Mucosa of descending colon (tissue), 3 donors: ENCODE data around the gene MBOAT7. TPM values are rescaled to one million over a fixed set of nuclear protein-coding genes. Genes with fewer than 3 reads are reported as not detected.
"Not testable (repeated sequence)": the region's sequence is repeated elsewhere in the genome, so short reads cannot be mapped to it uniquely, and the experiment has no call there.

ENCODE experiments used
- ATAC-seq: fragments of 200-7000 bp; cut with Tn5 transposase; one replicate; pipeline ENCODE4 v1.9.1; 2020; ENCODE audit warnings: mild to moderate bottlenecking, moderate library complexity
- DNase-seq, 3 donors: peaks; one replicate each; pipeline ENCODE4 v3.0.0-alpha.2; 2020
- H3K36me3 ChIP-seq: fragments of 200-600 bp; one replicate; pipeline ENCODE4 v1.8.0; 2021; ENCODE audit warnings: low read depth, mild to moderate bottlenecking
- H3K4me1 ChIP-seq: fragments of 200-600 bp; one replicate; pipeline ENCODE4 v1.8.0; 2021; ENCODE audit warnings: low read depth, mild to moderate bottlenecking
- H3K4me3 ChIP-seq: fragments of 200-600 bp; one replicate; pipeline ENCODE4 v1.8.0; 2021; ENCODE audit warnings: mild to moderate bottlenecking
- H3K9me3 ChIP-seq: fragments of 200-600 bp; one replicate; pipeline ENCODE4 v1.8.0; 2021; ENCODE audit warnings: mild to moderate bottlenecking
- CTCF ChIP-seq: fragments of 200-600 bp; IDR thresholded peaks from one replicate; pipeline ENCODE4 v1.8.0; 2022; ENCODE audit warnings: antibody characterized with exemption, mild to moderate bottlenecking
- intact Hi-C, 2 donors: fragments of 100-400 bp; cut with DNase I in 1 of 2; cut with micrococcal nuclease in 1 of 2; formaldehyde crosslinking; loops; one replicate each; pipeline versions ENCODE4 v1.11.0 to v1.11.1; 2022; cut with DNase I, micrococcal nuclease
- total RNA-seq, 3 donors: library from RNA; stranded (reverse); fragmentation: NEBNext Ultra II Directional in 2 of 3; extraction: Animal tissue kit (Norgen Biotek cat#: 25700) in 2 of 3; gene quantifications; one replicate each; pipeline versions ENCODE4 v1.2.1 to v1.2.4, GENCODE V29; 2021 to 2023
- donor health status: DM: no; HTN: no; CAD: no; lungs with moderate emphysema.
- donor health status: DM: no; HTN: no; CAD: no.
- donor health status: DM: no; HTN: yes; CAD: no.

The MBOAT7 gene
- total RNA-seq, 3 donors from 2014 or later: 79.9 to 176 (median 113) TPM

- H3K4me1 ChIP-seq: peaks cover 8% of the 10 kb centered on the region
- intact Hi-C loops: no loop called here
- H3K36me3 ChIP-seq: peaks cover 8% of the 10 kb centered on the region
- TF ChIP-seq CTCF: no peak
- H3K9me3 ChIP-seq: no peaks in the 10 kb centered on the region
- DNase-seq: peak in 1 of 3 donors; percentile 4
- ATAC-seq: no peak
- H3K4me3 ChIP-seq: no peak overlapping the region
Observed at GRCh38 chr19:54197121-54197520, 7.7 kb upstream of the MBOAT7 start.

GRCh38 chr19:54196536-54196935 is 7.2 kb upstream of the MBOAT7 start:
- no peak for TF ChIP-seq CTCF
- peak in 1 of 3 donors; percentile 22 for DNase-seq
- Histone ChIP-seq H3K9me3 (no peaks in the 10 kb centered on the region), H3K36me3 (peaks cover 8% of the 10 kb centered on the region), H3K4me1 (peaks cover 8% of the 10 kb centered on the region), H3K4me3 (no peak overlapping the region)
- intact Hi-C loops: no loop called here
- ATAC-seq: no peak

- ATAC-seq, intact Hi-C loops: not testable (repeated sequence)
Observed at GRCh38 chr19:54194463-54194862, 5.1 kb upstream of the MBOAT7 start.

GRCh38 chr19:54193011-54193410 is 3.6 kb upstream of the MBOAT7 start:
- no peak for TF ChIP-seq CTCF
- DNase-seq (peak in 1 of 3 donors; percentile 60), ATAC-seq (no peak)
- peaks cover 16% of the 10 kb centered on the region for H3K4me1 ChIP-seq
- H3K36me3 ChIP-seq: peaks cover 23% of the 10 kb centered on the region
- H3K4me3 ChIP-seq: no peak overlapping the region
- intact Hi-C loops: no loop called here
- H3K9me3 ChIP-seq: no peaks in the 10 kb centered on the region

More at GRCh38 chr19:54194463-54194862, 5.1 kb upstream of the MBOAT7 start:
- not testable (repeated sequence) for H3K4me3 ChIP-seq, H3K4me1 ChIP-seq, H3K9me3 ChIP-seq
- H3K36me3 ChIP-seq: peaks cover 21% of the 10 kb centered on the region
- DNase-seq: peak in 1 of 3 donors; percentile 18

GRCh38 chr19:54191811-54192453 is 2.6 kb upstream of the MBOAT7 start:
- Histone ChIP-seq H3K4me1 (peaks cover 25% of the 10 kb centered on the region), H3K4me3 (peak overlapping the region; percentile 45), H3K36me3 (peaks cover 23% of the 10 kb centered on the region), H3K9me3 (no peaks in the 10 kb centered on the region)
- DNase-seq (peak in 2 of 3 donors; percentile 53 to 71), ATAC-seq (no peak)
- no peak for TF ChIP-seq CTCF
- intact Hi-C loops: no loop called here

- intact Hi-C loops: no loop called here
- peak; percentile 54 for ATAC-seq
- Histone ChIP-seq H3K9me3 (no peaks in the 10 kb centered on the region), H3K36me3 (peaks cover 23% of the 10 kb centered on the region), H3K4me3 (peak within 1 kb of the TSS; percentile 45), H3K4me1 (peaks cover 29% of the 10 kb centered on the region)
- TF ChIP-seq CTCF: no peak
- peak in 2 of 3 donors; percentile 91 to 92 for DNase-seq
Observed at GRCh38 chr19:54191011-54191810, 1.8 kb upstream of the MBOAT7 start, which contains the start of gene TSEN34. Gene TSEN34 (plus strand): TSS chr19:54191308. CDS start chr19:54191365, 57 bp downstream.
